ENCODE measurements around the gene WNT16. TPM values are rescaled to one million over a fixed set of nuclear protein-coding genes. Genes with fewer than 3 reads are reported as not detected.

The WNT16 gene
- total and polyA plus RNA-seq, 2 of the 8 experiments (the other 6 are each of a cell fraction or from before 2014, with no cell fraction given): 0.11 to 0.52 TPM

GRCh38 chr7:121351682-121352081 is 22.9 kb downstream of the WNT16 start:
- no peaks in the 10 kb centered on the region for H4K20me1 ChIP-seq (replicated peaks in 1 of 2; ENCODE audit: control insufficient read depth in 1 of 2, insufficient read depth in 2 of 2, low read length in 2 of 2)
- H3K23me2 ChIP-seq (ENCODE audit: low read depth, low read length): no peaks in the 10 kb centered on the region
- no peak overlapping the region for H4K5ac ChIP-seq (ENCODE audit: insufficient read length, low read depth, low read length)
- FAIRE-seq (no peak), DNase-seq (ENCODE audit: low read depth in 1 of 2, low spot score in 2 of 2) (no peak)
- no peak overlapping the region for H3K23ac ChIP-seq (ENCODE audit: insufficient read length)
- H2BK120ac ChIP-seq (replicated peaks; ENCODE audit: low read depth, low read length): no peak overlapping the region
- H2AFZ ChIP-seq (ENCODE audit: low read length): no peak overlapping the region
- H3K9ac ChIP-seq (replicated peaks in 1 of 4; ENCODE audit: extremely low read depth in 1 of 4, low read depth in 3 of 4, low read length in 3 of 4): no peak overlapping the region
- CTCF ChIA-PET (ENCODE audit: partially characterized antibody): interaction anchor here (0.6 to 4.2 kb wide), 13 partner anchors 8 to 644 kb away, joined by 3 to 28 read pairs (median 3); no protein-coding TSS in a partner anchor
- no peaks in the 10 kb centered on the region for H3K9me3 ChIP-seq (ENCODE audit: insufficient read depth in 2 of 2, low read depth in 1 of 2, low read length in 1 of 2)
- no peak overlapping the region for H2BK15ac ChIP-seq (ENCODE audit: low read length)
- H2BK12ac ChIP-seq (ENCODE audit: low read depth, low read length): no peak overlapping the region
- H3K4me2 ChIP-seq (ENCODE audit: insufficient read depth in 1 of 2, low read depth in 2 of 2, low read length in 2 of 2): no peak overlapping the region
- H3K18ac ChIP-seq (ENCODE audit: extremely low read depth, low read length): no peak overlapping the region
- H3K79me1 ChIP-seq (ENCODE audit: low read depth, low read length): no peaks in the 10 kb centered on the region
- H4K8ac ChIP-seq (ENCODE audit: extremely low read depth, insufficient read depth, low read length): no peak overlapping the region
- no peak overlapping the region for H3K4me3 ChIP-seq (ENCODE audit: extremely low read depth in 1 of 4, insufficient read depth in 2 of 4, low read depth in 3 of 4, low read length in 4 of 4)
- no peak overlapping the region for H2AK5ac ChIP-seq (ENCODE audit: low read depth, low read length)
- no peaks in the 10 kb centered on the region for H3K4me1 ChIP-seq (replicated peaks in 1 of 4; ENCODE audit: control insufficient read depth in 3 of 4, insufficient read depth in 4 of 4, low read length in 3 of 4)
- no peak overlapping the region for H3K14ac ChIP-seq (ENCODE audit: insufficient read length)
- no peak overlapping the region for H3K27ac ChIP-seq (ENCODE audit: low read depth, low read length)
- H2BK5ac ChIP-seq (ENCODE audit: low read depth, low read length): no peak overlapping the region
- H3K4ac ChIP-seq (replicated peaks; ENCODE audit: insufficient read length, low read depth, low read length): no peak overlapping the region
- no peaks in the 10 kb centered on the region for H3K79me2 ChIP-seq (ENCODE audit: control insufficient read depth in 1 of 2, insufficient read depth in 2 of 2, low read length in 2 of 2)
- peaks cover 2 to 19% (median 12%) of the 10 kb centered on the region in 4 experiments; a peak in 4 of 8 replicates for H3K36me3 ChIP-seq (ENCODE audit: control insufficient read depth in 2 of 4, insufficient read depth in 4 of 4, low read length in 3 of 4)
- H3K56ac ChIP-seq (replicated peaks; ENCODE audit: insufficient read length, low read depth, low read length): no peak overlapping the region
- no peaks in the 10 kb centered on the region for H3K27me3 ChIP-seq (replicated peaks in 1 of 4; ENCODE audit: control insufficient read depth in 3 of 4, extremely low read depth in 1 of 4, insufficient read depth in 3 of 4, low read length in 3 of 4)
- no peak overlapping the region for H2BK20ac ChIP-seq (ENCODE audit: low read length)
- POLR2A ChIA-PET (ENCODE audit: partially characterized antibody): no interaction called here
- no peak overlapping the region for H4K91ac ChIP-seq (replicated peaks; ENCODE audit: insufficient read length, low read length)
- TF ChIP-seq MAFK (IDR thresholded peaks at IDR 0.05; ENCODE audit: low read depth, low read length) (no peak), TEAD4 (IDR thresholded peaks at IDR 0.05; ENCODE audit: low read depth, low read length) (no peak), USF2 (IDR thresholded peaks at IDR 0.05; ENCODE audit: low read length) (no peak), TBP (IDR thresholded peaks at IDR 0.05; ENCODE audit: low read depth, low read length) (no peak), JUN (IDR thresholded peaks at IDR 0.05; ENCODE audit: low read depth, low read length) (no peak), EZH2 (IDR thresholded peaks at IDR 0.05; ENCODE audit: low read depth, low read length, severe bottlenecking) (no peak), SP1 (IDR thresholded peaks at IDR 0.05; ENCODE audit: low read depth, low read length) (no peak), BCL11A (IDR thresholded peaks at IDR 0.05; ENCODE audit: low read depth in 2 of 2, low read length in 2 of 2) (no peak), NRF1 (IDR thresholded peaks at IDR 0.05; ENCODE audit: low read depth, low read length) (no peak), BRCA1 (IDR thresholded peaks at IDR 0.05; ENCODE audit: low read depth, low read length) (no peak), SRF (IDR thresholded peaks at IDR 0.05; ENCODE audit: low read depth, low read length) (no peak), SUZ12 (IDR thresholded peaks at IDR 0.05; ENCODE audit: low read length) (no peak), CEBPB (IDR thresholded peaks at IDR 0.05; ENCODE audit: low read depth, low read length) (no peak), RNF2 (IDR thresholded peaks at IDR 0.05; ENCODE audit: borderline replicate concordance, low read depth, low read length, missing control alignments, poor library complexity, severe bottlenecking) (no peak), CBX8 (IDR thresholded peaks at IDR 0.05; ENCODE audit: borderline replicate concordance, low read depth, low read length) (no peak)

All from H1 (cell line).